H1 (cell line): ENCODE results near the gene SPATA31D4. TPM values are rescaled to one million over a fixed set of nuclear protein-coding genes. Genes with fewer than 3 reads are reported as not detected.

Experiments used
- CTCF ChIA-PET: fragments of 300-600 bp; sonication (Branson Sonifier 250); formaldehyde crosslinking; loops from one replicate; lab custom pipeline; 2021; ENCODE audit not compliant: partially characterized antibody; lab: Charles Lee
- POLR2A ChIA-PET: fragments of 300-600 bp; sonication (Branson Sonifier 250); formaldehyde crosslinking; loops from one replicate; lab custom pipeline; 2021; ENCODE audit warnings: inconsistent platforms; ENCODE audit not compliant: partially characterized antibody; lab: Charles Lee
- DNase-seq, 2 experiments: peaks; one replicate each; pipeline versions ENCODE4 v3.0.0 to v3.0.0-alpha.2; 2010 to 2022; ENCODE audit warnings: low spot score in 2 of 2, low read depth in 1 of 2, mixed read lengths in 1 of 2
- FAIRE-seq: peaks from 2 replicates; lab custom pipeline; 2011; peaks lifted over from hg19 to GRCh38; lab: Jason Lieb, UNC
- H2AFZ ChIP-seq: 2 replicates; pipeline ENCODE4 v1.8.1; 2012; ENCODE audit warnings: low read length, inconsistent platforms
- H2AK5ac ChIP-seq: 2 replicates; pipeline ENCODE4 v1.6.1; 2013; ENCODE audit warnings: low read depth, low read length
- H2BK120ac ChIP-seq: replicated peaks from 2 replicates; pipeline ENCODE3; 2013; ENCODE audit warnings: low read depth, low read length, inconsistent platforms
- H2BK12ac ChIP-seq: 2 replicates; pipeline ENCODE4 v1.6.1; 2013; ENCODE audit warnings: low read depth, low read length
- H2BK15ac ChIP-seq: 2 replicates; pipeline ENCODE4 v1.6.1; 2013; ENCODE audit warnings: low read length
- H2BK20ac ChIP-seq: 2 replicates; pipeline ENCODE4 v1.6.1; 2013; ENCODE audit warnings: low read length
- H2BK5ac ChIP-seq: 2 replicates; pipeline ENCODE4 v1.6.1; 2013; ENCODE audit warnings: low read depth, low read length
- H3K14ac ChIP-seq: 2 replicates; pipeline ENCODE4 v1.6.1; 2013; ENCODE audit warnings: inconsistent platforms; ENCODE audit not compliant: insufficient read length
- H3K18ac ChIP-seq: 2 replicates; pipeline ENCODE4 v1.6.1; 2013; ENCODE audit warnings: low read length; ENCODE audit errors: extremely low read depth
- H3K23ac ChIP-seq: 2 replicates; pipeline ENCODE4 v1.6.1; 2013; ENCODE audit warnings: inconsistent platforms; ENCODE audit not compliant: insufficient read length
- H3K23me2 ChIP-seq: 2 replicates; pipeline ENCODE4 v1.6.1; 2013; ENCODE audit warnings: low read depth, low read length
- H3K27ac ChIP-seq: 2 replicates; pipeline ENCODE4 v1.6.1; 2011; ENCODE audit warnings: low read depth, low read length, inconsistent platforms
- H3K27me3 ChIP-seq, 4 experiments: replicated peaks in 1 of 4; 1 replicate in 1 of 4; 2 replicates in 3 of 4; pipeline versions ENCODE4 v1.6.1 to v1.8.1; 2011 to 2013; ENCODE audit warnings: low read length in 3 of 4, mild to moderate bottlenecking in 3 of 4, inconsistent platforms in 2 of 4, mixed read lengths in 2 of 4, moderate library complexity in 1 of 4; ENCODE audit not compliant: control insufficient read depth in 3 of 4, insufficient read depth in 3 of 4; ENCODE audit errors: extremely low read depth in 1 of 4
- H3K36me3 ChIP-seq, 4 experiments: 2 replicates each; pipeline versions ENCODE4 v1.6.1 to v1.8.1; 2011 to 2013; ENCODE audit warnings: mild to moderate bottlenecking in 4 of 4, low read length in 3 of 4, moderate library complexity in 2 of 4, control low read depth in 1 of 4, inconsistent platforms in 1 of 4; ENCODE audit not compliant: insufficient read depth in 4 of 4, control insufficient read depth in 2 of 4
- H3K4ac ChIP-seq: replicated peaks from 2 replicates; pipeline ENCODE3; 2013; ENCODE audit warnings: low read length, low read depth, mixed read lengths, inconsistent platforms; ENCODE audit not compliant: insufficient read length
- H3K4me1 ChIP-seq, 4 experiments: replicated peaks in 1 of 4; 1 replicate in 1 of 4; 2 replicates in 3 of 4; pipeline versions ENCODE4 v1.6.1 to v1.8.1; 2011 to 2013; ENCODE audit warnings: low read length in 3 of 4, inconsistent platforms in 2 of 4, mixed read lengths in 1 of 4; ENCODE audit not compliant: insufficient read depth in 4 of 4, control insufficient read depth in 3 of 4
- H3K4me2 ChIP-seq, 2 experiments: 2 replicates each; pipeline versions ENCODE4 v1.6.1 to v1.8.1; 2011 to 2013; ENCODE audit warnings: low read depth in 2 of 2, low read length in 2 of 2, control low read depth in 1 of 2, inconsistent platforms in 1 of 2, mild to moderate bottlenecking in 1 of 2; ENCODE audit not compliant: insufficient read depth in 1 of 2
- H3K4me3 ChIP-seq, 4 experiments: fragments of 200-600, 300-600 bp in 1 of 4; sonication (generic), shearing (Covaris generic), sonication (Bioruptor Twin) in 1 of 4; 2 replicates each; pipeline versions ENCODE4 v1.5.1 to v1.8.1; 2011 to 2016; ENCODE audit warnings: low read length in 4 of 4, low read depth in 3 of 4, control low read depth in 2 of 4, inconsistent platforms in 2 of 4, mild to moderate bottlenecking in 2 of 4, mixed read lengths in 1 of 4, moderate library complexity in 1 of 4; ENCODE audit not compliant: insufficient read depth in 2 of 4; ENCODE audit errors: extremely low read depth in 1 of 4
- H3K56ac ChIP-seq: replicated peaks from 2 replicates; pipeline ENCODE3; 2013; ENCODE audit warnings: low read depth, mild to moderate bottlenecking, mixed read lengths, low read length, inconsistent platforms; ENCODE audit not compliant: insufficient read length
- H3K79me1 ChIP-seq: 2 replicates; pipeline ENCODE4 v1.6.1; 2013; ENCODE audit warnings: low read depth, low read length, control low read depth
- H3K79me2 ChIP-seq, 2 experiments: 2 replicates each; pipeline versions ENCODE4 v1.6.1 to v1.8.1; 2012 to 2013; ENCODE audit warnings: low read length in 2 of 2, mild to moderate bottlenecking in 2 of 2, inconsistent platforms in 1 of 2; ENCODE audit not compliant: insufficient read depth in 2 of 2, control insufficient read depth in 1 of 2
- H3K9ac ChIP-seq, 4 experiments: replicated peaks in 1 of 4; 1 replicate in 1 of 4; 2 replicates in 3 of 4; pipeline versions ENCODE4 v1.6.1 to v1.8.1; 2011 to 2013; ENCODE audit warnings: low read depth in 3 of 4, low read length in 3 of 4, control low read depth in 2 of 4, mild to moderate bottlenecking in 2 of 4, moderate library complexity in 2 of 4, inconsistent platforms in 1 of 4; ENCODE audit errors: extremely low read depth in 1 of 4
- H3K9me3 ChIP-seq, 2 experiments: 2 replicates each; pipeline versions ENCODE4 v1.6.1 to v1.8.1; 2012 to 2013; ENCODE audit warnings: mild to moderate bottlenecking in 2 of 2, moderate library complexity in 2 of 2, control low read depth in 1 of 2, inconsistent platforms in 1 of 2, low read depth in 1 of 2, low read length in 1 of 2, mixed read lengths in 1 of 2; ENCODE audit not compliant: insufficient read depth in 2 of 2
- H4K20me1 ChIP-seq, 2 experiments: replicated peaks in 1 of 2; 2 replicates each; pipeline versions ENCODE3 to v1.8.1; 2011 to 2013; ENCODE audit warnings: inconsistent platforms in 2 of 2, low read length in 2 of 2, mild to moderate bottlenecking in 1 of 2; ENCODE audit not compliant: insufficient read depth in 2 of 2, control insufficient read depth in 1 of 2
- H4K5ac ChIP-seq: 2 replicates; pipeline ENCODE4 v1.6.1; 2013; ENCODE audit warnings: low read length, low read depth, mixed read lengths, inconsistent platforms; ENCODE audit not compliant: insufficient read length
- H4K8ac ChIP-seq: 2 replicates; pipeline ENCODE4 v1.8.0; 2013; ENCODE audit warnings: mild to moderate bottlenecking, moderate library complexity, low read length, inconsistent platforms; ENCODE audit not compliant: insufficient read depth; ENCODE audit errors: extremely low read depth
- H4K91ac ChIP-seq: replicated peaks from 2 replicates; pipeline ENCODE3; 2013; ENCODE audit warnings: low read length, mixed read lengths, inconsistent platforms; ENCODE audit not compliant: insufficient read length
- CHD1 ChIP-seq: IDR thresholded peaks from 2 replicates; pipeline ENCODE4 v1.6.1; 2012; ENCODE audit warnings: low read depth, low read length, improper control_type of control experiment
- CTCF ChIP-seq, 3 experiments: IDR thresholded peaks; 1 replicate in 2 of 3; 2 replicates in 1 of 3; pipeline versions ENCODE4 v1.5.1 to v1.6.1; 2011; ENCODE audit warnings: low read length in 3 of 3, mild to moderate bottlenecking in 3 of 3, inconsistent platforms in 2 of 3, low read depth in 1 of 3, moderate library complexity in 1 of 3; ENCODE audit not compliant: insufficient read depth in 1 of 3; ENCODE audit errors: control extremely low read depth in 1 of 3
- EZH2 ChIP-seq: fragments of 200-600 bp; sonication (generic); IDR thresholded peaks from 2 replicates; pipeline ENCODE4 v1.7.1; 2012; ENCODE audit warnings: low read depth, mild to moderate bottlenecking, moderate library complexity, low read length, inconsistent platforms; ENCODE audit not compliant: severe bottlenecking
- MAX ChIP-seq: IDR thresholded peaks from 2 replicates; pipeline ENCODE4 v1.6.1; 2012; ENCODE audit warnings: inconsistent platforms
- RAD21 ChIP-seq, 2 experiments: IDR thresholded peaks in 1 of 2; conservative IDR thresholded peaks in 1 of 2; 2 replicates each; pipeline ENCODE4 v1.6.1; 2011; ENCODE audit warnings: low read depth in 2 of 2, low read length in 2 of 2, improper control_type of control experiment in 1 of 2, inconsistent platforms in 1 of 2, mild to moderate bottlenecking in 1 of 2, moderate library complexity in 1 of 2
- RFX5 ChIP-seq: IDR thresholded peaks from 2 replicates; pipeline ENCODE4 v1.6.1; 2011; ENCODE audit warnings: low read depth, low read length, improper control_type of control experiment, borderline replicate concordance
- RNF2 ChIP-seq: fragments of 200-900, 300-1000 bp; sonication (generic); IDR thresholded peaks from 2 replicates; pipeline ENCODE4 v1.7.1; 2016; ENCODE audit warnings: borderline replicate concordance, low read depth, mild to moderate bottlenecking, antibody characterized with exemption, low read length; ENCODE audit not compliant: poor library complexity, severe bottlenecking; ENCODE audit errors: missing control alignments
- RXRA ChIP-seq: IDR thresholded peaks from 2 replicates; pipeline ENCODE4 v1.6.1; 2011; ENCODE audit warnings: low read depth, mild to moderate bottlenecking, low read length, moderate library complexity; ENCODE audit not compliant: insufficient read depth
- SIRT6 ChIP-seq: IDR thresholded peaks from one replicate; pipeline ENCODE4 v1.7.1; 2012; ENCODE audit warnings: low read length, inconsistent platforms
- WGBS, 2 experiments: shearing (Covaris generic) in 1 of 2; methylation state at CpG; one replicate each; pipeline versions ENCODE4 v1.1.6 to v1.1.7; 2013 to 2015; ENCODE audit warnings: low lambda C conversion rate in 2 of 2, mixed read lengths in 2 of 2, inconsistent platforms in 1 of 2, low coverage in 1 of 2, missing lambda C conversion rate in 1 of 2; ENCODE audit not compliant: insufficient replicate concordance in 2 of 2, insufficient coverage in 1 of 2, insufficient read length in 1 of 2; ENCODE audit errors: extremely low coverage in 1 of 2, missing lambda C conversion rate in 1 of 2; 5-methylcytosine and 5-hydroxymethylcytosine counted together
- polyA plus RNA-seq, 7 experiments: library from polyadenylated mRNA; depleted of rRNA in 3 of 7; stranded (reverse) in 5 of 7; unstranded in 2 of 7; fragments of >200 nt in 5 of 7; fragments of 200-250 nt in 2 of 7; gene quantifications; 1 replicate in 5 of 7; 2 replicates in 1 of 7; 4 replicates in 1 of 7; pipeline versions ENCODE4 v1.2.1 to v1.2.3, GENCODE V29; 2011 to 2013; ENCODE audit warnings: missing spikeins in 2 of 7, mixed read lengths in 2 of 7
- total RNA-seq: library from RNA; stranded (reverse); fragmentation: NEBNext Ultra II Directional; extraction: Animal tissue kit (Norgen Biotek cat#: 25700); gene quantifications from 2 replicates; pipeline ENCODE4 v1.2.1, GENCODE V29; 2021

SPATA31D4 gene
- total and polyA plus RNA-seq, 2 of the 8 experiments (the other 6 are each of a cell fraction or from before 2014, with no cell fraction given): not detected

GRCh38 chr9:81906671-81907070 lies 21.6 kb upstream of the SPATA31D4 start:
- Histone ChIP-seq H4K20me1 (no peaks in the 10 kb centered on the region), H4K8ac (no peak overlapping the region), H2BK20ac (no peak overlapping the region), H3K9ac (no peak overlapping the region), H2BK15ac (no peak overlapping the region), H4K91ac (no peak overlapping the region), H2AFZ (no peak overlapping the region), H3K9me3 (no peaks in the 10 kb centered on the region), H3K23me2 (no peaks in the 10 kb centered on the region), H3K4ac (no peak overlapping the region), H3K56ac (no peak overlapping the region), H3K23ac (no peak overlapping the region), H3K4me2 (no peak overlapping the region), H4K5ac (no peak overlapping the region), H3K79me1 (no peaks in the 10 kb centered on the region), H3K4me1 (no peaks in the 10 kb centered on the region), H3K14ac (no peak overlapping the region), H2BK12ac (no peak overlapping the region), H2BK5ac (no peak overlapping the region), H2BK120ac (no peak overlapping the region), H3K36me3 (no peaks in the 10 kb centered on the region), H3K79me2 (no peaks in the 10 kb centered on the region), H3K27ac (no peak overlapping the region), H2AK5ac (no peak overlapping the region), H3K18ac (no peak overlapping the region), H3K4me3 (no peak overlapping the region), H3K27me3 (no peaks in the 10 kb centered on the region)
- WGBS, 2 experiments: 93% methylated on average over 3 of the region's 3 CpGs; no CpG with 5 or more reads in 1 of the 2 experiments
- POLR2A ChIA-PET: no interaction called here
- no peak for DNase-seq
- CTCF ChIA-PET: interaction anchor here (1.2 kb wide), 1 partner anchor 746 kb away, joined by 3 read pairs; no protein-coding TSS in a partner anchor
- FAIRE-seq: no peak
- TF ChIP-seq CHD1 (no peak), SIRT6 (no peak), CTCF (IDR thresholded peaks at IDR 0.05; ENCODE audit: control extremely low read depth in 1 of 3, insufficient read depth in 1 of 3, low read depth in 1 of 3, low read length in 3 of 3) (no peak), RFX5 (no peak), RXRA (no peak), MAX (no peak), EZH2 (no peak), RAD21 (IDR thresholded peaks at IDR 0.05 in 1 of 2, conservative IDR thresholded peaks at IDR 0.05 in 1 of 2; ENCODE audit: low read depth in 2 of 2, low read length in 2 of 2) (no peak), RNF2 (no peak)
